HFFc6 (cell line): ENCODE data around the gene METTL25B. TPM values are rescaled to one million over a fixed set of nuclear protein-coding genes. Genes with fewer than 3 reads are reported as not detected.
A peak's percentile ranks its signal among the peaks of the same experiment; 100 is the strongest.

Experiments used
- DNase-seq: peaks from one replicate; pipeline ENCODE4 v3.0.0-alpha.2; 2018
- H3K27ac Mint-ChIP-seq: 2 replicates; pipeline ENCODE4 v1.8.0; 2020; ENCODE audit warnings: mild to moderate bottlenecking, mixed read lengths
- H3K27me3 Mint-ChIP-seq: 2 replicates; pipeline ENCODE4 v1.8.0; 2021; ENCODE audit warnings: mild to moderate bottlenecking, moderate library complexity, mixed read lengths; ENCODE audit not compliant: insufficient read depth
- H3K36me3 Mint-ChIP-seq: 2 replicates; pipeline ENCODE4 v1.8.0; 2021; ENCODE audit warnings: low read depth, mixed read lengths
- H3K4me1 Mint-ChIP-seq: 2 replicates; pipeline ENCODE4 v1.8.0; 2020; ENCODE audit warnings: low read depth, mixed read lengths
- H3K4me3 Mint-ChIP-seq: 2 replicates; pipeline ENCODE4 v1.8.0; 2020; ENCODE audit warnings: mild to moderate bottlenecking, moderate library complexity, mixed read lengths
- H3K9me3 Mint-ChIP-seq: 2 replicates; pipeline ENCODE4 v1.8.0; 2020; ENCODE audit warnings: mild to moderate bottlenecking, mixed read lengths
- CTCF ChIP-seq: fragments of 200-600 bp; sonication (generic); IDR thresholded peaks from 2 replicates; pipeline ENCODE4 v1.5.0; 2021; ENCODE audit warnings: antibody characterized with exemption, mild to moderate bottlenecking
- total RNA-seq, 6 experiments: library from RNA; stranded (reverse); fragmentation: NEBNext Ultra II Directional; extraction: Animal tissue kit (Norgen Biotek cat#: 25700); gene quantifications; 2 replicates in 1 of 6; 3 replicates in 5 of 6; pipeline ENCODE4 v1.2.3, GENCODE V29; 2021

METTL25B gene
- total RNA-seq, 6 experiments from 2014 or later = 11.2 to 16.0 (median 13.9) TPM

GRCh38 chr1:156738407-156738806, 10.1 kb downstream of the METTL25B start:
- no peak for TF ChIP-seq CTCF
- H3K27ac Mint-ChIP-seq = no peak overlapping the region
- H3K4me1 Mint-ChIP-seq = peaks cover 22% of the 10 kb centered on the region
- H3K36me3 Mint-ChIP-seq = peaks cover 43% of the 10 kb centered on the region
- H3K9me3 Mint-ChIP-seq = no peaks in the 10 kb centered on the region
- H3K4me3 Mint-ChIP-seq = no peak overlapping the region
- H3K27me3 Mint-ChIP-seq = peaks cover 7% of the 10 kb centered on the region
- no peak for DNase-seq

GRCh38 chr1:156738916-156739315, 10.6 kb downstream of the METTL25B start:
- Mint-ChIP-seq H3K27ac (peak overlapping the region; percentile 60; the same call in 1 of the 2 replicates), H3K27me3 (peaks cover 7% of the 10 kb centered on the region), H3K4me3 (no peak overlapping the region), H3K36me3 (peaks cover 43% of the 10 kb centered on the region), H3K9me3 (no peaks in the 10 kb centered on the region), H3K4me1 (peaks cover 22% of the 10 kb centered on the region)
- no peak for TF ChIP-seq CTCF
- no peak for DNase-seq

GRCh38 chr1:156740237-156740740, 12.0 kb downstream of the METTL25B start:
- peaks cover 7% of the 10 kb centered on the region for H3K27me3 Mint-ChIP-seq
- no peaks in the 10 kb centered on the region for H3K9me3 Mint-ChIP-seq
- TF ChIP-seq CTCF = no peak
- H3K4me3 Mint-ChIP-seq = peak overlapping the region; percentile 99
- H3K4me1 Mint-ChIP-seq = peaks cover 25% of the 10 kb centered on the region
- H3K27ac Mint-ChIP-seq = peak overlapping the region; percentile 92
- no peak for DNase-seq
- H3K36me3 Mint-ChIP-seq = peaks cover 45% of the 10 kb centered on the region

- TF ChIP-seq CTCF = no peak
- DNase-seq = peak; percentile 100
- H3K27me3 Mint-ChIP-seq = peaks cover 7% of the 10 kb centered on the region
- H3K4me3 Mint-ChIP-seq = peak within 1 kb of the TSS; percentile 99
- no peaks in the 10 kb centered on the region for H3K9me3 Mint-ChIP-seq
- H3K36me3 Mint-ChIP-seq = peaks cover 52% of the 10 kb centered on the region
- peak within 1 kb of the TSS; percentile 92 for H3K27ac Mint-ChIP-seq
- H3K4me1 Mint-ChIP-seq = peaks cover 31% of the 10 kb centered on the region
Measured at GRCh38 chr1:156740741-156741480, 12.6 kb downstream of the METTL25B start, which contains the start of gene MRPL24. Gene MRPL24 (minus strand): TSS chr1:156741088. CDS start chr1:156738704, 2,384 bp downstream.

GRCh38 chr1:156741481-156741983, 13.3 kb downstream of the METTL25B start:
- peaks cover 55% of the 10 kb centered on the region for H3K36me3 Mint-ChIP-seq
- no peak for TF ChIP-seq CTCF
- peak overlapping the region; percentile 92 for H3K27ac Mint-ChIP-seq
- DNase-seq = no peak
- peaks cover 7% of the 10 kb centered on the region for H3K27me3 Mint-ChIP-seq
- peaks cover 37% of the 10 kb centered on the region for H3K4me1 Mint-ChIP-seq
- H3K4me3 Mint-ChIP-seq = peak overlapping the region; percentile 99
- H3K9me3 Mint-ChIP-seq = no peaks in the 10 kb centered on the region
